ENCODE results near the gene CNTN1.

CNTN1 gene

GRCh38 chr12:40643976-40644375 lies 48.3 kb upstream of the CNTN1 start:
- TF ChIP-seq ZNF488 (tag by site-specific recombination; IDR thresholded peaks at IDR 0.05) (no peak), ZNF292 (tag by site-specific recombination; IDR thresholded peaks at IDR 0.05; ENCODE audit: borderline replicate concordance, low read depth) (no peak), TCF7L2 (IDR thresholded peaks at IDR 0.05; ENCODE audit: borderline replicate concordance, low read depth, low read length) (no peak), ZNF837 (tag by site-specific recombination; IDR thresholded peaks at IDR 0.05) (no peak), ZNF664 (tag by site-specific recombination; IDR thresholded peaks at IDR 0.05) (no peak), MZF1 (tag by site-specific recombination; IDR thresholded peaks at IDR 0.05; ENCODE audit: borderline replicate concordance) (no peak)
- Histone ChIP-seq H3K4me1 (ENCODE audit: control insufficient read depth, insufficient read depth, low read length) (no peaks in the 10 kb centered on the region), H3K36me3 (ENCODE audit: control insufficient read depth in 2 of 2, insufficient read depth in 1 of 2, low read length in 2 of 2) (no peaks in the 10 kb centered on the region), H3K27ac (ENCODE audit: extremely low read depth, low read depth, low read length) (no peak overlapping the region), H3K9me3 (ENCODE audit: control insufficient read depth, insufficient read depth, low read depth, low read length) (no peaks in the 10 kb centered on the region), H3K4me3 (ENCODE audit: low read depth, low read length) (no peak overlapping the region)
- ChIA-PET POLR2A (no interaction called here), CTCF (no interaction called here)

GRCh38 chr12:40644708-40645107 lies 47.5 kb upstream of the CNTN1 start:
- ChIA-PET CTCF (no interaction called here), POLR2A (no interaction called here)
- Histone ChIP-seq H3K4me3 (ENCODE audit: low read depth, low read length) (no peak overlapping the region), H3K36me3 (ENCODE audit: control insufficient read depth in 2 of 2, insufficient read depth in 1 of 2, low read length in 2 of 2) (no peaks in the 10 kb centered on the region), H3K4me1 (ENCODE audit: control insufficient read depth, insufficient read depth, low read length) (no peaks in the 10 kb centered on the region), H3K9me3 (ENCODE audit: control insufficient read depth, insufficient read depth, low read depth, low read length) (no peaks in the 10 kb centered on the region), H3K27ac (ENCODE audit: extremely low read depth, low read depth, low read length) (no peak overlapping the region)
- TF ChIP-seq ZBTB48 (tag by site-specific recombination; IDR thresholded peaks at IDR 0.05) (no peak), OVOL3 (tag by site-specific recombination; IDR thresholded peaks at IDR 0.05) (no peak), ZBTB20 (tag by site-specific recombination; IDR thresholded peaks at IDR 0.05) (no peak), ZNF324 (tag by site-specific recombination; IDR thresholded peaks at IDR 0.05) (no peak), ZBTB49 (tag by site-specific recombination; IDR thresholded peaks at IDR 0.05; ENCODE audit: low read depth) (no peak), KLF16 (tag by site-specific recombination; IDR thresholded peaks at IDR 0.05) (no peak), ZBTB17 (tag by site-specific recombination; IDR thresholded peaks at IDR 0.05) (no peak), ZNF169 (tag by site-specific recombination; IDR thresholded peaks at IDR 0.05) (no peak), ZNF404 (tag by site-specific recombination; IDR thresholded peaks at IDR 0.05) (no peak), ZBTB7A (tag by site-specific recombination; IDR thresholded peaks at IDR 0.05; ENCODE audit: low read depth) (no peak), PRDM6 (tag by site-specific recombination; IDR thresholded peaks at IDR 0.05) (no peak), KLF17 (tag by site-specific recombination; IDR thresholded peaks at IDR 0.05) (no peak), ZNF391 (tag by site-specific recombination; IDR thresholded peaks at IDR 0.05; ENCODE audit: borderline replicate concordance, low read depth) (no peak), ZNF266 (tag by site-specific recombination; IDR thresholded peaks at IDR 0.05; ENCODE audit: low read depth) (no peak), WT1 (tag by site-specific recombination; IDR thresholded peaks at IDR 0.05) (no peak), PRDM2 (tag by site-specific recombination; IDR thresholded peaks at IDR 0.05; ENCODE audit: borderline replicate concordance) (no peak), ZNF19 (tag by site-specific recombination; IDR thresholded peaks at IDR 0.05; ENCODE audit: low read depth) (no peak), ZNF501 (tag by site-specific recombination; IDR thresholded peaks at IDR 0.05) (no peak), SALL2 (tag by site-specific recombination; IDR thresholded peaks at IDR 0.05; ENCODE audit: borderline replicate concordance) (no peak)

All from HEK293 (cell line).